ENCODE data around the gene CENPF. TPM values are rescaled to one million over a fixed set of nuclear protein-coding genes. Genes with fewer than 3 reads are reported as not detected.
"Not testable (repeated sequence)": the region's sequence is repeated elsewhere in the genome, so short reads cannot be mapped to it uniquely, and the experiment has no call there.

Gene CENPF
- polyA plus RNA-seq, 1 donor: 27.5 TPM

DNA sequence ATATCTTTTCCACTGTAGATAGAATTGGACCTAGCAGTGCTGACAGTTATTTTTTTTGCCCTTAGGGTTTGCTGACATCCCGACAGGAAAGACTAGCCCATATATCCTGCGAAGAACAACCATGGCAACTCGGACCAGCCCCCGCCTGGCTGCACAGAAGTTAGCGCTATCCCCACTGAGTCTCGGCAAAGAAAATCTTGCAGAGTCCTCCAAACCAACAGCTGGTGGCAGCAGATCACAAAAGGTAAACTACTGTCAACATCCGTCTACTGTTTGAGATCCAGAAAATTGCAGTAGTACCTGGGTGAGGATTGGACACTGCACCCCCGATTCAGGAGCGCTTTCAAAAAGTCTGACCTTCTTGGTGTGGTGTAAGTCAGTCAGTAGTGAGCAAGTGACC lies 55.8 kb downstream of the CENPF start:
- no peak for DNase-seq (ENCODE audit: low read depth)

DNA sequence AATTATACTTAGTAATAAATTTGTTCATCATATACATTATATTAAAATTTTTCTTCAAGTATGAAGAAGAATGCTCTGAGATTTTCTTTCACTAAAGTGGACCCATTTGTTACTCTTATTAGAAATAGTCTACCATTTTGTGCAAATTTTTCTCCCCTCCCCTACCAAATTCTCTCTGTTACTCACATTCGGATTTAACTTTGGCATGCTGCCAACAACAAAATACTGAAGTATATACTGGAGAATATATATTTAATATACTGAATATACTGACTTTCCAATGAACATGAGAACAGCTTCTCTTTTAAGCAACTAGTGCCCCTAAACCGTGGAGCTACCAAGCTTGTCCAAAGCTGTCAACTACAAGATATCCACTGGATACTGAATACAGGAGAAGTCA lies 57.2 kb downstream of the CENPF start:
- no peak for DNase-seq (ENCODE audit: low read depth)

DNA sequence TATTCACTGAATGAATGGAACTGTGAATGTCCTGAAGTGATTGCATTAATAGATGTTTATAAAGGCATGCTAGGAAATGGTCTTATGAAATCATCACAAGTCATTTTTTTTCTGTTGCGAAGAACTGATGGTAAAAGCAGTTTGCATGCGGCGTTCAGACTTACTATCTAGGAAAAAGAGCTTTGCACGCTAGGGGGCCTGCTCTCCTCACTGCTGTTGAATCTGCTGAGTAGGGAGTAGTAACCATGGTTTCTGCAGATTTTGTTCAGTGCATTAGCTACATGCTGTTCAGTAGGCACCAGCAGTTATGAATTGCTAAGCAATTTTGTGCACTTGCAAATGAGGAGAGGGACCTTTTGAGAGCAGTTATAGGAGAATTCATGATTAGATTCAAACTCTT lies 57.9 kb downstream of the CENPF start:
- DNase-seq (ENCODE audit: low read depth): peak; percentile 51

DNA sequence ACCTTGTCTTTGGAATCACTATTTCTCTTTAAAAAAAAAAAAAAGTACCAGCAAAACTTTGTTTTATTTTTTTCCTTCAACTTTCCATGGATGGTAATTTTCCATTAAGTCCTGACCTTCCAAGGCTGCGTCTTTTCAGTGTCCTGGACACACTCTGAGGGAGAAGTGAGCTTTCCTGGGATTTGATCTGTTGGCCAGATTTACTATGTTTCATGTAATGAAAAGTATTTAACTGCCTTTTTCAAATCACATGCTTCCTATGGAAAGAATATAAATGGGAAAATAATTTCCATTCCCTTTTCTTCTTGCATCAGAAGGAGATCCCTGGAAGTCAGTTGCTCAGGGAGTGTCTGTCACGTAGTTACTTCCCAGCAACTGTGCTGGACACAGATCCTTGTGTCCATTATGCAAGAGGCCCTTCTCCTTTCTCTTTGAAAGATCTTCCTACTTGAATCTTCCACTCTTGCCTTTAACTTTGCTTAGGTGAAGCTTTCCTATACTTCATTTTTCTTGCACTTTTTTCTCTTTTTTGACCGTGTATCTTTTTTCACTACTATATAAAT lies 59.3 kb downstream of the CENPF start:
- peak; percentile 28 for DNase-seq (ENCODE audit: low read depth)

DNA sequence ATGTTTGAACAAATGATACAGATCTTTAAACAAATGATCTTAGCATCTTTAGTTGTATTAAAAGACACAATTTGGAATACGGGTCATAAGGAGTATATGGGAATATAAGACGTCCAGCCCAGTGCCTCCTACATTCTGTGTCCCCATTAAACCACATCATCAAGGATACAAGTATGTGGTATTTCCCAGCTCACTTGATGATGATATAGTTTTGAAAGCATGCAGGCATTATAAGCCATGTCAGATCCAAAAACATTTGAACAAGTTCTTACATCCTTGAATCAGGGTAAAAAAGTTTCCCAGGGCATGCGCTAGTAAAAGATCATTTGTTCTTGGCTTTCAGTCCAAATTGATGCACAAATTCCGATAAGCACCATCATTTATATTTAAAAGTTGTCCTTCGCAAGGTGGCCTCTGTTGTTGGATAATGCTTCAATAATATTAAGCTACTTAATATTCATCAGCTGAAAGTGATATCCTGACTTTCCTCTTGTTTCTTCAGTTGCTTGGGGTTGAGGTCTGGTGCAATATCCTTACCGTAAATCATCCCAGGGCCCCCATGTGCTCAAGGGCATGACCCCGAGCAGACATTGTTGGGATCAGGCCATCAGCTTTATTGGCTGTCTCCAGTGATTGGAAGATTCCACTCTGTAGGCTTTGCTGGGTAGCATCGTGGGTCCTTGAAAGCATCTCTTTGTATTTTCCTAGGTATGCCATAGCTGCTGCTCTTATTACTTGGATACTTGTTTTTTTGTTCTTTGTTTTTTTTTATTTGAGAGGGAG lies 61.8 kb downstream of the CENPF start:
- DNase-seq (ENCODE audit: low read depth): no peak

DNA sequence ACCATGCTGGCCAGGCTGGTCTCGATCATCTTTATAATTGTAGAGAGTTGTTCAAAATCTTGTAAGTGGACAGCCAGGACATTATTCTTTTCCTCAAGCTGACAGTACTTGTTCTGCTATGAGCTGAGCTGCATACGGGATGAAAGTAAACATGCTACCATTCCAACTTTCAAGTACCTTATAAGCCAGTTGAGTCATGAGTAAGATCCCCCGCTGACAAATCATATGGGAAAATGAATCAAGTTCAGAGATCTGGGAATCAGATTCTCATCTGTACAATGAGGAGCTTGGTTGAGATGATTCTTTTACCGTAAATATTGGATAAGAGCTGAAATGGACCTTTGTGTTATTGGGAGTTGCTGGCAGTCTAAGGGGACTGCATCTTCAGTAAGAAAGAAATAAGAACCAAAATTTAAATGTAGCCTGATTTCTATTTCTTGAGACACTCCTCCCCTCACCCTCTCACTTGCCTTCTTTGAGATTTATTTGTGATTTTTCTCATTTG lies 62.7 kb downstream of the CENPF start:
- no peak for DNase-seq (ENCODE audit: low read depth)

DNA sequence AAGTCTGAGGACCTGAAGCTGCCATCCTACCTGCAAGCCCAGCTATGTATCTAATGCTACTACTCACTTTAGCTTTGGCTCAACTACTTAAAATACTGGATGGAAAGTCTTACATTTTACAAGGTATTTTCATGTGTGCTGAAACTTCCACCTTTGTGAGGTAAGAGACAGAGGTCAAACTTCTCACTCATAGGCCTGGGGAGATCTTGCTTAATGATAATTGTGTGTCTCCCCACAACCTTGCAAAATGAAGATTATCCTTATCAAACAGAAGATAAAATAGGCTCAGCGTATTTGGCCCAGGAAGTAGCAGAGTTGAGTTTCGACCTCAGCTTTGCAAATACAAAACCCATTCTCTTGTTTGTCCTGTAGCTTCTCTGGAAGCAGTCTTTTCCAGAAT lies 63.7 kb downstream of the CENPF start:
- no peak for DNase-seq (ENCODE audit: low read depth)

DNA sequence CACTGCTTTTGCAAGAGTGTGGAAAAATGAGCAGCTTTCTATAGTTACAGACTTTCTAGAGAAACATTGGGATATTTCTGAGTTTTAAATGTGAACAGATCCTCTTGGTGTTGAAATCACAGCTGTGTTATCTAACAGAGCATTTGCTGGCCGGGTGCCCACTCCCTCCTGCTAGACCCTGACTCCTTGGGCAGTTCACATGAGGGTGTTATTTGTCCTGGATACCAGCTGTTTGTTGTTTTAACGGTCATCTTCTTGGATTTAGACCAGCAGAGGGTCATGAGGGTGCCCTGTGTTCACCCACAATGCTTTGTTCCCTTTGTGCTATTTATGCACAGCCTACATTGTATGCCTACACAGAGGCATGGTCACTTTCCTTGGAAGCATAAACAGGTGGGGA lies 67.1 kb downstream of the CENPF start:
- DNase-seq (ENCODE audit: low read depth): no peak

DNA sequence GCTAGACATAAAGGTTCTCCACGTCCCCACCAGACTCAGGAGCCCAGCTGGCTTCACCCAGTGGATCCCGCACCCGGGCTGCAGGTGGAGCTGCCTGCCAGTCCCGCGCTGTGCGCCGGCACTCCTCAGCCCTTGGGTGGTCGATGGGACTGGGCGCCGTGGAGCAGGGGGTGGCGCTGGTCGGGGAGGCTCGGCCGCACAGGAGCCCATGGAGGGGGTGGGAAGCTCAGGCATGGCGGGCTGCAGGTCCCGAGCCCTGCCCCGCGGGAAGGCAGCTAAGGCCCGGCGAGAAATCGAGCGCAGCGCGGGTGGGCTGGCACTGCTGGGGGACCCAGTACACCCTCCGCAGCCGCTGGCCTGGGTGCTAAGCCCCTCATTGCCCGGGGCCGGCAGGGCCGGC lies 70.0 kb downstream of the CENPF start:
- DNase-seq (ENCODE audit: low read depth): not testable (repeated sequence)

DNA sequence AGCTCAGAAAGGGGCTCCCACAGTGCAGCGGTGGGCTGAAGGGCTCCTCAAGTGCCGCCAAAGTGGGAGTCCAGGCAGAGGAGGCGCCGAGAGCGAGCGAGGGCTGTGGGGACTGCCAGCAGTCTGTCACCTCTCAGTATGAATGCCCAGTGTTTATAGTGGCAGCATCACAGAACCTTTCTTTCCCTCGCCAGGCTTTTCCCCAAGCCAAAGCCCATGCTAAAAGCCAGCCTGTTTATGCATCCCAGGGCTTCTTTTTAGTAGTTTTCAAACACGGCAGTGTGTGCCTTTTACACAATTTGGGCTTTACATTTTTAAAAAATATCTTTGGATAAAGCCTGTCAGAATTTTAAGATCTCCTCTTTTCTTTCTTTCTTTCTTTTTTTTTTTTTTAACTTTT lies 70.6 kb downstream of the CENPF start:
- DNase-seq (ENCODE audit: low read depth): no peak

DNA sequence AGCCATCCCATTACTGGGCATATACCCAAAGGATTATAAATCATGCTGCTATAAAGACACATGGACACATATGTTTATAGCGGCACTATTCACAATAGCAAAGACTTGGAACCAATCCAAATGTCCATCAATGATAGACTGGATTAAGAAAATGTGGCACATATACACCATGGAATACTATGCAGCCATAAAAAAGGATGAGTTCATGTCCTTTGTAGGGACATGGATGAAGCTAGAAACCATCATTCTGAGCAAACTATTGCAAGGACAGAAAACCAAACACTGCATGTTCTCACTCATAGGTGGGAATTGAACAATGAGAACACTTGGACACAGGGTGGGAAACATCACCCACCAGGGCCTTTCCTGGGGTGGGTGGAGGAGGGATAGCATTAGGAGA lies 72.5 kb downstream of the CENPF start:
- not testable (repeated sequence) for DNase-seq (ENCODE audit: low read depth)

DNA sequence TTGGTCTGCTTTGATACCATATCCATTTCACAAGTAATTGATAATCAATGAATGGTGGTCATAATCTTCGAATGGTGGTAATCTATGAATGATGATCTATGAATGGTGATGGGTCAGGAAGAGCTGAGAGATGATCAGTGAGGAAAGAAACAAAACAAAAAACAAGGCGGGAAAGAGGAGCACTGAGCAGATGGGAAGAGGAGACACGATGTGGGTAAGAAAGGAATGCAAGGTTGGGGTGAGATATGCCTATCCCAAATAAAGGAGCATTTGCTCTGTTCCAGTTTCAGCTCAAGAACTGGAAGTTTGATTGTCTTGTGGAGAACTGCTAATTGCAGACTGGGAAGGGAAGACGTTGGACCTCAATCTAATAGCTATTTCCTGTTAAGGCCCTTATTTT lies 73.8 kb downstream of the CENPF start:
- DNase-seq (ENCODE audit: low read depth): no peak

DNA sequence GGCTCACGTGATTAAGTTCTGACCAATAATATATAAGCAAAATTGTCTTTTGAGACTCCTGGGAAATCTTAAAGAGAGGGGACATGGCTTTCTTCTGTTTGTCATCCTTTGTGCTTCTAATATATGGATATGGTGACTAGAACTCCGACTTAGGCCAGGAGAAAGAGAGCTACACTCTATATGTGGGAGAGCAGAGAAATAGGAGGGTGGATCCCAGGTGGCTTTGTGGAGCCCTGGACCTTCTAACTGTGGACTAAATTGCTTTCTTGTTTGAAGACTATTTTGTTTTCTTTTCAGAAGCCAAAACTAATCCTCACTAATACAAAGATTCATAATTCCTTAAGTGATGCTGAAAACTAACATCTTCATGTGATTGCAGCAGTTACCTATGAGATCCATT lies 75.0 kb downstream of the CENPF start:
- no peak for DNase-seq (ENCODE audit: low read depth)

DNA sequence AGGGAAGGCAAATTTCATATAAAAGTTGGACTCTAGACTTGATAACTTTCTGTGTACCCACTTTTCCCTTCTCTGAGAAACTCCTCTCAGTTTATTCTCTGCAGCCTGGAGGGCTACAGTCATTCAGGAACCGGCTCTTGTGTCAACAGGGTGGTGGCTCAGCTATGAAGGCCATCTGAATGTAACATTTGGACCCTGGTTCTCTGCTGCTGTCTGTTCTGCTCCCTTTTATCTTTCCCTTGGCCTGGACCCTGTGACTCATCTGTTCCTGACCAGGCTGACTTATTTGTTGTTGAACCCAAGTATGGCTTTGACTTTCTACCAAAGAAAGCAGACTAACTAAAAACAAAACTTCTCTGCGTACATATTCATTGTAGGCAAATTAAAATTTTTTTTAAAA lies 75.4 kb downstream of the CENPF start:
- DNase-seq (ENCODE audit: low read depth): no peak

DNA sequence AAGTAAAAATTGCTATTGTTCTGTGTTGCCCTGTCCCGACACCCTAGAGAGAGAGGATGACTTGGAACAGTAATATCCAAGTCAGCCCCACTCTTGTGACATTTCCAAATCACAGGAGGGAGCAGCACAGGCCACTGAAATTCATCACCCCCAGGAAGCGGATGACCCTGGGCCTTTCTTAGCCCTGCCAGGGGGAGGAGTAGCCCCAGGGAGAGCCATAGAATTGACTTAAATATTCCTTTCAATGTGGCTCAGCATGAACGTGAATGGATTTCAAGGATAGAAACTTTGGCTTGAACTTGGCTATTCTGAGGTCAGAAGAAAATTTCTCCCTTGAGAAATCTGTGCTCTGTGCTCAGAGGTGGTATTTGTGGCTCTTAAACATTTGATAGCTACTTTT lies 80.6 kb downstream of the CENPF start:
- DNase-seq (ENCODE audit: low read depth): no peak

DNA sequence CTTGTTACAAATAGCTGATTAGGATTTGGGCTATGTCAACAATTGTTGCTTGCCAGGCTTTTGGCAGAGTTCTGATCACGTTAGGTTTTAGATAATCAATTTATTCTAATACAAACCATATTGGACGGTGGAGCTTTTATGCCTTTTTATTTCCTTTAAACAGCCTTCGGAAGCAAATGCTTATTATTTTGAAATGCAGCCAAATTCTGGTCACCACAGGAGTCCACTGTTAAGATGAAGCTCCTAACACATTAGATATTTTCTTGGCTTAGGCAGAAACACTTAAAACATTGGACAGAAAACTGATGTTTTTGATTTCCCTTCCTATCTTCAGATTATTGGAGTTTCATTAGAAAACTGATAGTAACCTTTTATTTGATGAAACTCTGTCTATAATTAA lies 82.9 kb downstream of the CENPF start:
- no peak for DNase-seq (ENCODE audit: low read depth)

DNA sequence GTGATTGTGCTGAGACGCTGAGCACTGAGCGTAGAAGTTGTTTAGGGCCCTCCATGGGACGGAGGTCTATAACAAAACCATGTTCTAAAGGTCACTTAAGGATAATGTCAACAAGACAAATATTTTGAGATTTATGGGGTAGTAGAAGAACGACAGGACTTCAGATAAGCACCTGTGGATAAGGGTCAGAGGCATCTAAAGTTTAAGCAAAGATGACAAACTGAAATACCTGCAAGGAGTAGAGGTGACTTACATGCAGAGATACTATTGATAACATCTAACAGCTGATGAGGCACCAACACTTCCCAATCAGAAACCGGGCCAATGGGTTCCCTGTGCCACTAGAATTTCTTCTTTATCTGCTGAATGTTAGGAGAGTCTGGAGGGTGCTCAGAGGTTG lies 83.5 kb downstream of the CENPF start:
- no peak for DNase-seq (ENCODE audit: low read depth)

DNA sequence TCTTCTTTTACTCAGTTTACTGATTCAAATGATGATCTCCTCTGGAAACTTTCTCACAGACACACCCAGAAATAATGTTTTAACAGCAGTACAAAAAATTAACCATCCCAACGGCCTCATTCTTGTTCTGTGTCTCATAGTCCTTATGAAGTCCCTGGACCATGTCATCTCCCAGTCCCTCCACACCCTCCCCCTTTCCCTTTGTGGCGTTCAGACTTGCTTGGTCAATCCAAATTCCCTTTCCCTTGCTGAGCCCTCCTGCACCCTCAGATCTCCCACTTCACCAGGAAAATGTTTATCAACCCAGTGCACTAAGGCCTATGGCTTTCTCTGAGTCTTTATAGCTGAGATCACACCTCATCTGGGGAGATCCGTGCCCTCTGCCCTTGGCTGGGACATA lies 85.9 kb downstream of the CENPF start:
- DNase-seq (ENCODE audit: low read depth): no peak

DNA sequence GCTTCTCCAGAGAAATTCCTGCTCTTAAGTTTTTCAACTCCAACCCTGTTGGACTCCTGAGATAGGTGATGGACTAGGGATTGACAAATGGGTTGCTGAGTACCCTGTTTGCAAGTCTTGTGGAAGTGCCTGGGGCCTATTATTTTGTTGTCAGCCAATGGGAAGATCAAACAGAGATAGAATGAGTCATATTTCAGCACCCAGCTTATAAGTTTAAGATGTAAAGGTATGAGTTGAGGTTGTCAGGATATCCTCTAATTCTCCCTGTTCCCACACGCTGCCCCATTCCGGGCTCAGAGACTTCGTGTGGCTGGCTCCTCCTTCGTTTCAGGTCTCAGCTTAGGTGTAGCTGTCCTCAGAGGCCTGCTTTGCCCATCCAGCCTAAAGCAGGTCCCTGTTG lies 91.8 kb downstream of the CENPF start:
- DNase-seq (ENCODE audit: low read depth): no peak

DNA sequence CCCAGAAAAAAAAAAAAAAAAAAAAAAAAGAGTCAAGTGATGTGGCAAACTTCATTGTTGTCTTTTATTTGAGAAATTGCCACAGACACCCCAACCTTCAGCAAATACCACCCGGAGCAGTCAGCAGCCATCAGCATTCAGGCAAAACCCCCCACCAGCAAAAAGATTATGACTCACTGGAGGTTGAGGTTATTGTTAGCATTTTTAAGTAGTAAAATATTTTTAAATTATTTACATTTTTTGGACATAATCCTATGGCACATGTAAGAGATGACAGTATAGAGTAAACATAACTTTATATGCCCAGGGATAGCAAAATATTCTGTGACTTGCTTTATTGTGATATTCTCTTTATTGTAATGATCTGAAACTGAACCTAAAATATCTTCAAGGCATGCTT lies 95.6 kb downstream of the CENPF start:
- DNase-seq (ENCODE audit: low read depth): no peak

DNA sequence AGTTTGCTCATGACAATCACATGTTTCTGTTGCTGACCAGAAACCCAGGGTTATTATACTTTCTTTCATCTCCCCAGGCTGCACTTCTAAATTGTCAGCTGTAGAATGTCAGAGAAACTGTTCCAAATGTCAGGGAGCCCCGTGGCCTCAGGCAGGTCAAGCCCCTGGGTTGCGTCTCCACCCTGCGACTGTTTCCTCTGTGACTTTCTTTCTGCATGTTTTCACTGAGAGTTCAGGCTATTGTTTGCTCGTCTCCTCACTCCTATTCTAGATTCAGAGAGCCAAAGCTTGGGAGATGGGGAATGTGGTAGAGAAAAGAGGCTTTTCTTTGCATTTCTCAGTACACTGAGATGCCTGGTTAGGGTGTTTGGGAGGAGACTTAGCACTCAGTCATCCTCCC lies 97.4 kb downstream of the CENPF start:
- no peak for DNase-seq (ENCODE audit: low read depth)

DNA sequence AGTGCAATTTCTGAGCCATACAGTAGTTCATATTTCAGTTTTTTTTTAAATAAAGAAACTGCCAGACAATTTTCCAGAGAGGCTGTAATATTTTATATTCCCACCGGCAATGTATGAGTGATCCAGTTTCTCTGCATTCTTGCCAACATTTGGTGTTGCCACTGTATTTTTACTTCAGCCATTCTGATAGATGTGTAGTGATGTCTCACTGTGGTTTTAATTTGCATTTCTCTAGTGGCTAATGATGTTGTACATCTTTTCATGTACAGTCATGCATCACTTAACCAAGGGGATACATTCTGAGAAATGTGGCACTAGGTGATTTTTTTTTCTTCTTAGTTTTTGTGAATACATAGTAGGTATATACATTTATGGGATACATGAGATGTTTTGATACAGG lies 99.6 kb downstream of the CENPF start:
- no peak for DNase-seq (ENCODE audit: low read depth)

DNA sequence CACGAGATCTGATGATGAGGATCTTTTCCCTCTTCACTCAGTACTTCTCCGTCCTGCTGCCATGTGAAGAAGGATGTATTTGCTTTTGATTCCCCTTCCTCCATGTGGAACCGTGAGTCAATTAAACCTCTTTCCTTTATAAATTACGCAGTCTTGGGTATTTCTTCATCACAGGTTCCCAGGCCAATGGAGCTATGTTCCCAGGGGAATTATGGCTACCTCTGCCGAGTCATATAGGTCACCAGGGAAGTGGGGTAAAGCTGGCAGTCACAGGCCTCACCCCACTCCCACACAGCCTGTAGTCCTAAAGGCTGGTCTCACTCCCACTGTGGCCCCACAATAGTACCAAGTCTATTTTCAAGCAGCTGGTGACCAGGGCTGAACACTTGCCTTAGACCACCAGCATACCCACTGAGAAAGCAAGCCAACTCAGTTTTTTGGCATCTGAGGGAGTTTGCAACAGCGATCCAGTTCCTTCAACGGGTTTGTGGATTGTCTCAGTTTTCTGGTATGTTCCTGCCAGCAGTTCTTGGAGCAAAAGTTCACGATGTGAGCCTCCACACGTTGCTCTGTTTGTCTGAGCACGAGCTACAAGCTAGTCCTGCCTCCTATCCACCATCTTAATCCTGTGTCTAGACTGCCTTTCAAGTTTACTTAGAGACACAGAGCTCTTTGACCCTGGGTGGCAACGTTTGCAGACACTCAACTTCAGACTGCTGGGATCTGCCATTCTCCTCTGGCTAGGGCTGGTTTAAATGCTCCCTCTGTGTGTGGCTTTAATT lies 104.5 kb downstream of the CENPF start:
- DNase-seq (ENCODE audit: low read depth): no peak

Measured in forelimb muscle (tissue), 1 donor.